ENCODE measurements around the gene PREP.
"Not testable (repeated sequence)": the region's sequence is repeated elsewhere in the genome, so short reads cannot be mapped to it uniquely, and the experiment has no call there.

Gene PREP

DNA sequence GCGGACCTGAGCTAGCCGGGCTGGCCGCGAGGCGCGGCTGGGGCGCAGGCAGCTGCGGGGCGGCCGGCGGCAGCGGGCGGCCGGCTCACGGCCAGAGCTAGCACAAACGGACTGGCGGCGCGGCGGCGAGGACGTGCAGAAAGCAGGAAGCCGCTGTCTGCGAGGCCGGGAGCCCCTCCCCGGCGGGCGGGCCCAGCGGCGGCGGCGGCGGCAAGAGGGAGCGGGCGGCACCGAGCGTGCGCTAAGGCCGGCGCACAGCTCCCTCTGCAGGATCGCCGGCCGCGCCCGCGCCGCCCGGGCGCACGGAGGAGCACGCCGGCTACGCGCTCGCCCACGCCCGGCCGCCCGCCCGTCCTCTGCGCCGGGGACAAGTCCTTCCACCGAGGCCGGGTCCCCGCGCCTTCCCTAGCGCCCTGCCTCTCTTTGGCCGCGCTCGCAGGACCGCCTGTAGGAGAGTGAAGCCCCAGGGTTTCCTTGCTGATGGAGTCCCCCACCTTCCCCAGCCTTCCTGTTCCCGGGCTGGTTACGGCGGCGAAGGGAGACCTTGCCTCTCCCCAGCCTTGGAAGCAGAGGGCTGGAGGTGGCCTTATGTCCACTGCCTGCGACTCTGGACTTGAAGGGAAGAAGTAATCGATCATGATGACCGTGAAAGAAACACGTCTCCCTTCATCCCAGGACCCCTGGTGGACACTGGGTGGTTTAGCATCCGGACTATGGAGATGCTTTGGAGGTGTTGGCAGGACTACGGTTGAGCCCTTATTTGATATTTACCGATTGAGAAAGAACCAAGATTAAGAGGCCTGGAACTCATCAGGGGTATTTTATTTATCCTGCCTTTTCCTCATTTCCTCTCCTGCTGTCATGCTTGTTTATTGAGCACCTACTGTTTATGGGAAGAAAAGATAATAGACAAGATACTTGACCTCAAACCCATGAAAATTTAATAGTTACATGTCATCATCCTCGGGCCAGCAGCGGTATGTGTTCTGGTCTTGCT, at the start of gene PREP:
Gene PREP (minus strand): TSS at position 144 of the 997 bp plus-strand sequence. CDS start 191 bp downstream, outside the sequence.
- DNase-seq, result peak; percentile 85

- DNase-seq, result no peak
Measured at GRCh38 chr6:105452376-105452775, 49.5 kb upstream of the PREP start.

DNA sequence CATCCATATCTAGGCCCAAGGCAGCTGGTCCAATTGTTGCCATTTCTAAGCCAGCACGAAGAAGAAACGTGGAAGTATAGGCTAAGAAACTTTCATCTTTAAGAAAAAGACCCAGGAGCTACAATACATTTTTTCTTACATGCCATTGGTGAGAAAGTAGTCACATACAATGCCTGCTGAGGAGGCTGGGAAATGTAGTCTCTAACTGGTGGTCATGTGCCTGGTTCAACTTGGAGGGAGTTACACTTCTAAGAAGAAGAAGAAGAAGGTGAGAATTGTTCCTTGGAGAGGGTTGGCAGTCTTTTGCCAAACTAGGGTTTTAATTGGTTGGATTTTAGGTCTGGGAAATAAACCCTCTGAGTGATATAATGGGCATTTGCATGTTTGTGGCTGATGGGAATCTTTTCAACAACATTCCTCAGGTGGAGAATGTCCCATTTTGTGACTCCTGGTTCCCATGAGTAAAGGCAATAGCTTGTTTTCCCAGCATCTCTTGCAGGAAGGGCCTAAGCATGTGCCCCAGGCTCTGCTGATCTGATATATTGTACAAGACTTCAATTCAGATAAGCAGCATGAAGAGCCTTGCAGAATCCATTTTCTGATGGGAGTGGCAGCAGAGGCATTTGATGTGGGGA, 47.0 kb upstream of the PREP start:
- no peak for DNase-seq

GRCh38 chr6:105445481-105445880, 42.6 kb upstream of the PREP start:
- DNase-seq, result no peak

DNA sequence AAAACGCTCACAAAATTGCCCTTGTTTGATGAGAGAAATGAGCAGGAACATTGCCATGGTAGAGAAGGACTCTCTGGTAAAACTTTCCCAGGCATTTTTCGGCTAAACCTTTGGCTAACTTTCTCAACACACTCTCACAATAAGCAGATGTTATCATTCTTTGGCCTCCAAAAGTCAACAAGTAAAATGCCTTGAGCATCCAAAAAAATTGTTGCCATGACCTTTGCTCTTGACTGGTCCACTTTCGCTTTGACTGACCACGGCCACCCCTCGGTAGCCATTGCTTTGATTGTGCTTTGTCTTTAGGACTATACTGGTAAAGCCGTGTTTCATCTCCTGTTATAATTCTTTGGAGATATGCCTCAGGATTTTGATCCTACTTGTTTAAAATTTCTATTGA, 41.1 kb upstream of the PREP start:
- DNase-seq, result no peak

DNA sequence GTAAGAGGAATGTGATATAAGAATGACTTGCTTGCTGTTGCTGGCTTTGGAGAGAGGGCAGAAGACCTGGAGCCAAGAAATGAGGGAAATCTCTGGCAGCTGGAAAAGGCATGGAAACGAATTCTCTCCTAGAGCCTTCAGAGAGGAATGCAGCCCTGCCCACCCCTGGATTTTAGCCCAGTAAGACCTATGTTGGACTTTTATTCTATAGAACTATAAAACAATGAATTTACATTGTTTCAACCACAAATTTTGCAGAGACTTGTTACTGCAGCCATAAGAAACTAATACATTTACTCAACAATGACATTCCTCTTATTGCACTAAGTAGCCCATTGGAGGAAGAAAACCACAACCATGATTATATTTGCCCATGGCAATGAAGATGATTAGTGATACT, 39.5 kb upstream of the PREP start:
- DNase-seq, result no peak

- no peak for DNase-seq
Measured at GRCh38 chr6:105437236-105437635, 34.4 kb upstream of the PREP start.

- no peak for DNase-seq
Measured at GRCh38 chr6:105433723-105434122, 30.8 kb upstream of the PREP start.

DNA sequence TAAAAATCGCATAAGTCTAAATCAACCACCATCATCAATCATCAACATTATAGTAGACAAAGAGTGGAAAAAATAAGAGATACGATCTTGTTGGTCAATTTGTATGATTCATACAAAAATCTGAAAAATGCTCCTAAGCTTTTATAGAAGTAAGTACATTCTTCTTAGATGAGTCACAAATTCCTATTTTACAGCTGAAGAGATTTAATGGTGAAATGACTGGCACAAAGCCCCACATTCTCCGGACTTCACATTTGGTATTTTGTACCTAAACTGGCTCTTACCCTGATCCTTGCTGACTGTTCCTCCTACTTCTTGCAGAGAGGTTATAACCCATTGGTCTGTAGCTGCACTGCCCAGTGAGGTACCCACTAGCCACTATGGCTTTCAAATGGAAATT, 29.9 kb upstream of the PREP start:
- no peak for DNase-seq

DNA sequence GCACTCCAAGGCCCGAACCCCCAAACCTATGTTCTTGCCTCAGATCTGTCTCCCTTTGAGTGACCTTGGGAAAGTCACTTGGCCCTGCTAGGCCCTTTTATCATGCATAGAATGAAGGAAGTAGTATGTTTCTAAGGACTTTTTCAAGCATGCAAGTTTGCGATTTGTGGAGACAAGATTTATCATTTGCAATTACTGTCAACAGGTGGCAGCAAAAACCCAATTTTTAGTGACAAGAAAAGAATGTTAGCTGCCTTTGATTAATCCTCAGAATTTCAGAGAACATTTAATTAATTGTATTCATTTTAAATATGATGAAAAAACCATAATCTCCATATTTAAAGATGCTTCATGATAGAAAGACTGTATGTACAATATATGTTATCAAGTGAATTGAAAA, 28.3 kb upstream of the PREP start:
- DNase-seq, result no peak

- no peak for DNase-seq
Measured at GRCh38 chr6:105430685-105431084, 27.8 kb upstream of the PREP start.

DNA sequence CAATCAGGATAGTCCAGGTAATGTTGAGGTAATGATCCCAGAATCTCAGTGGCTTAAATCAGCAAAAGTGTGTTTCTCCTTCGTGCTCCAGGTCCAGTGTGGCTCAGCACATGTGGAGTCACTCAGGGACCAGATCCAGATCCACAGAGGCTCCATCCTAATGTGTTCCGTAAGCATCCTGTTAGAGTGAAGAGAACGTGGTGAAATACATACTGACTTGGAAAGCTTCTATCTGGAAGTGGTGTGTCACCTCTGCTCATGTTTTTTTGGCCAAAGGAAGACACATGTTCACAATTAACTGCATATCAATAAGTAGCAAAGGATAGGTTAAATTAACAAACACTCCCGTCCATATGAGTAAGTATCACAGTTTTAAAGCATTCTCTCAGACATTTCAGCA, 26.8 kb upstream of the PREP start:
- DNase-seq, result no peak

GRCh38 chr6:105428342-105428957, 25.6 kb upstream of the PREP start:
- DNase-seq, result no peak

DNA sequence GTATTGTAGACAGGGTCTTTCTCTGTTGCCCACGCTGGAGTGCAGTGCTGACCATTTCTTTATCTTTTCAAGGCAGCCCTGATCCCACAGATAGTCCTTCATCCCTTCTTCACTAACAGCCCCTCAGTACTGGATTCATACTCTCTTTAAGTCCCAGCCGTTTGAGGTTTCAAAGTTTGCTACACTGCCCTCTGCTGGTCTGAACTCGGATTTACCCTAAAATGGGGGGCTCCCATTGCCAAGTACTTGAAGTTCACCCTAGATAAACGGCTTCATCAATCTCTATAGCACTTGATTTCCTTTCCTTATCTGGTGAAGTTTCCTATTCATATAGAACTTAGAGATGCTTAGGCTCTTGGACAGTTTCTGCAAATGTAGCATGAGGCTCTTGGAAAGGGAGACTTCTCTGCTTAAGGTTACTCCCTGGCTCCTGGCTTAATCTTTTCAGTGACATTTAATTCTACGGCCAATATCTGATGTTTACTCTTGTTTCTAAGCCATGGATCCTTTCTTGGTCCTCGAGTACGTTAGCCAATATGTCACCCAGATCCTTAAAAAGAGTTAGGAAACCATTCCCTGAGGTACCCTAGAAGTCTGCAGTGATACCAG, 21.4 kb upstream of the PREP start:
- peak; percentile 60 for DNase-seq

- not testable (repeated sequence) for DNase-seq
Measured at GRCh38 chr6:105416971-105417370, 14.1 kb upstream of the PREP start.

GRCh38 chr6:105409734-105410133, 6.9 kb upstream of the PREP start:
- no peak for DNase-seq

DNA sequence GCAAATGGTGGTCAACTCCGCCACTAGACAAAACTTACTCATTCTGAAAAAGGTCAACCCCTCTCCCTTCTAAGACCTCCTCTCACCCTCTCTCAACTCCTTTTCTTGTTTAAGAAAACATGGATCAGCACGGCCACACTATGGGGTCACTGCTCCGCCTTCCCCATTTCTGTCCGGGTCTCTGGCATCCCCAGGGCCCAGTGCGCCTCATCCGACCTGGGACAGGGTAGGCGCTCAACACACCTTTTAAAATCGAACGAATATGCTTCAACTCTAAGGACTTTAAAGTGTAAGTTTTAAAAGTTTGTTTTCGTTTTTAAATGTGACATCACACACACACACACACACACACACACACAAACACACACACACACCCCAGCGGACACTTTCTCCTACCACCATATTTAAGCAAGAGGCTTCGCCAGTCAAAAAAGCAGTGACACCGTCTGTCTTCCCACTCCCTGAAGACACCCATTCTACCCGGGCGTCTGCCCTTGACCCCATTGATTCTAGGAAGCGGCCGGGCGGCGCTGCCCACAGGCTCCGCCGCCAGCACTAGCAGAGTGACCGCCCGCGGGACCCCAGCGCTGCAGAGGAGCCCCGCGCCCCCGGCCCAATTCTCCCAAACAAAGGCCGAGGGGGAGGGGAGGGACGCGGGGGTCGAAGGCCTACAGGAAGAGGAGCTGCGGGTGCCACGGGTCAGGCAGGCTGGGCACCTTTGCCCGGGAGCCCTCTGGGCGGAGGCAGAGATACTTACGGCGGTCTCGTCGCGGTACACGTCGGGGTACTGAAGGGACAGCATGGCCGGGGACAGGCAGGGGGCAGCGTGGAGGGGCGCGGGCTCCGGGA, 568 bp downstream of the PREP start:
- DNase-seq, result no peak

- DNase-seq, result no peak
Measured at GRCh38 chr6:105401247-105402089, 1.4 kb downstream of the PREP start.

GRCh38 chr6:105400501-105400900, 2.4 kb downstream of the PREP start:
- no peak for DNase-seq

DNA sequence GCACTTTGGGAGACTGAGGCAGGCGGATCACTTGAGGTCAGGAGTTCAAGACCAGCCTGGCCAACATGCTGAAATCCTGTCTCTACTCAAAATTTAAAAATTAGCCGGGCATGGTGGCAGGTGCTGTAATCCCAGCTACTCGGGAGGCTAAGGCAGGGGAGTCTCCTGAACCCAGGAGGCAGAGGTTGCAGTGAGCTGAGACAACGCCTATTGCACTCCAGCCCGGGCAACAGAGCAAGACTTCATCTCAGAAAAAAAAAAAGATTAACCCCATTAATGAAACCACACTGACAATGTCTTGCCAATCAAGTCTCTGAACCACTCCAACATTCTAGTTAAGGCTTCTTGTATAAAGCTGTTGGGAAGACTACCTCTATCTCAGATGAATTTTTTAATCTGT, 4.0 kb downstream of the PREP start:
- no peak for DNase-seq

DNA sequence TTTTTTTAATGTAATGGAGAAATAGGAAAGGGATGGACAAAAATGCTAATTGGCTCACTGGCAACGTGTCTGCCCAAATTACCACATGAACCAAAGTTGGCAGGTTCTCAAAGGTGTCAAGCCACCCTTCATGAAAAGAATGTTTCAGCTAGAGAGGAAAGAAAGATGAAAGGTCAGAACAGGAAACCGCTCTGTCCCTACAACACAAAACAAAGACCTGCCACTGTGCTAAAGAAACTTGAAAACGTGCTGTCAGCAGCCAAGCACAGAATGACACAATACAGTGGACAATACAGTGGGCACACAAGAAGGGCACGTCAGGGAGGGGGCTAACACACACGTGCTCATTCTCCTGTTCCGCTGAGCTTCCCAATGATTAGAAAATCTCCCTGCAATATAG, 4.9 kb downstream of the PREP start:
- no peak for DNase-seq
